ENCODE data around the gene RASA3.

DNA sequence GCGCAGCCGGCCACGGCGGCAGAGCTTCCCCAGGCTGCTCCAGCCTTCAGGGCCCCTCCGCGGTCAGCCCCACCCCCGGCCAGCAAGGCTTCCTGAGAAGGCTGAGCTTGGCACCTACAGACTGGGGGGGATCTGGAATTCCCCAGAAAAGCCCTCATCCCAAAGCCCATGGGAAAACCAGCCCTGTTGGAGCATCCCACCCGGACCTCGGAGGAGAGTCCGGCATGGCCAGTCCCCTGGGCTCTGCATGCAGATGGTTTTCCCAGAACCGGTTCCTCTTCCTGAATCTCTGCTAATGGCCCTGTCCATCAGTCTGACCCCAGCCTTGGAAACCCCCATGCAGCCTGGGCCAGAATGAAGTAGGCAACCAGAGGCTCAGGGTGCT, 10.3 kb downstream of the RASA3 start:
- TF ChIP-seq NR2C2 (CRISPR knock-in tag; IDR thresholded peaks at IDR 0.05) (no peak), TCF7 (CRISPR knock-in tag; IDR thresholded peaks at IDR 0.05; ENCODE audit: low read depth) (no peak)
- TF ChIP-seq, protein P1, sequence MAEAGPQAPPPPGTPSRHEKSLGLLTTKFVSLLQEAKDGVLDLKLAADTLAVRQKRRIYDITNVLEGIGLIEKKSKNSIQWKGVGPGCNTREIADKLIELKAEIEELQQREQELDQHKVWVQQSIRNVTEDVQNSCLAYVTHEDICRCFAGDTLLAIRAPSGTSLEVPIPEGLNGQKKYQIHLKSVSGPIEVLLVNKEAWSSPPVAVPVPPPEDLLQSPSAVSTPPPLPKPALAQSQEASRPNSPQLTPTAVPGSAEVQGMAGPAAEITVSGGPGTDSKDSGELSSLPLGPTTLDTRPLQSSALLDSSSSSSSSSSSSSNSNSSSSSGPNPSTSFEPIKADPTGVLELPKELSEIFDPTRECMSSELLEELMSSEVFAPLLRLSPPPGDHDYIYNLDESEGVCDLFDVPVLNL (CRISPR knock-in tag; IDR thresholded peaks at IDR 0.05; ENCODE audit: borderline replicate concordance, low read depth) = no peak
